GM21367 (cell line): ENCODE results near the gene POU3F2.

Experiments used
- ATAC-seq: cut with Tn5 transposase; IDR thresholded peaks from one replicate; pipeline ENCODE4 v1.9.1; 2021; ENCODE audit not compliant: unreplicated experiment

POU3F2 gene

DNA sequence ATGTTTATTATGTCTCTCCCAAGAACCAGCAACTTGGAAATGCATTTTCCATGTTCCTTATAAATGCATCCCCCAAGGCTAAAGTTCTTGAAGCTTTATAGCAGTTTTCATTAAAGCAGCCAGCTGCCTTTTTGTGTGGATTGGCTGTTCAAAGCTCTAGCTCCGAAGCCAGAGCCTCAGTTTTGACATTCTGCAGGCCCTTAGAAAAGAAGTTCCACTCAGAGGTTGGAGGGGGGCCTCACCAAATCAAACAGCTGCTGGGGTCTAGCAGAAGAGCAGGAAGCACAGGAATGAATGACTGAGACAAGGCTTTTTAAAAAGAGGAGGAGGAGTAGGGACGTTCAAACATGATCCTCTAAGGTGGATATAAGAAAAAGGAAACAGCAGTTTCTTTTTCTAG lies 4.2 kb upstream of the POU3F2 start:
- no peak for ATAC-seq

DNA sequence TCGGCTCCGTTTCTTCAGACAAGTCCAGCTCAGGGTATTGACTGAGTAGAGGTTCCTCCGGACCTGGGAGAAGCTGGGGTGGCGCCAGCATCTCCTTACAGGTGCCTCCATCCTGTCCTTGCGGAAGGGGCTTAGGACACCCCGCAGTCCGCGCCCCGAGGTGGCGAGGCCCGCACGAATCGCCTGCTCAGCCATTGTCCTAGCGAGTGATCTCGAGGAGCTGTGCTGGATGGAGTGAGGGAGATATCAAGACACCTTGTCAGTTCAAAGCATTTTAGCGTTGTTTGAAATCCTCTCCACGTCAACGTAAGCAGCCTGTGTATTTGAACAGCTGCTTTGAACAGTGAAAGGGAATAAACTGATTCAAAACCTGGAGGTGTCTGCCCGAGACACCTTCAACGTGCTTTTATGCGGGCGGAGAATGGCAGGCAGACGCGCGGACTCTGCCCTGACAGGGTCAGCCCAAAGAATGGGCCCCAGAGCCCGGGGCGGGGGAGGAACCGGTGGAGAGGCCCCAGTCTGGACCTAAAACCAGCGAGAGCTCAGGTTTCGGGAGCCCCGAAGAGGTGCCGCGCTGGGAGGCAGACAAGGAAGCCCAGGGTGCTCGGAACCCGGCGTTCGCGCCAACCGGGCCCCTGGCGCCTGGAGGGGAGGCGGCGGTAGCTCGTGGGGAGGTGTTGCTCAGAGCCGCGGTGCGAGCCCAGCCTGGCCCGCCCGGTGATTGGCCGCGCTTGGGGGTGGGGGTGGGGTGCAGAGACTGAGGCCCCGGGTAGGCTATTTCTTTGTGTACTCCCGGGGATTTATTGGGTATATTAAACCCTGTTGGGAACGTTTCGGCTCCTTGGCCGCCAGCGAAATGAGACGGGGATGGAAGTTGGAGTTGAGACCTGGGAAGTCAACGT lies 3.1 kb upstream of the POU3F2 start:
- ATAC-seq = no peak

DNA sequence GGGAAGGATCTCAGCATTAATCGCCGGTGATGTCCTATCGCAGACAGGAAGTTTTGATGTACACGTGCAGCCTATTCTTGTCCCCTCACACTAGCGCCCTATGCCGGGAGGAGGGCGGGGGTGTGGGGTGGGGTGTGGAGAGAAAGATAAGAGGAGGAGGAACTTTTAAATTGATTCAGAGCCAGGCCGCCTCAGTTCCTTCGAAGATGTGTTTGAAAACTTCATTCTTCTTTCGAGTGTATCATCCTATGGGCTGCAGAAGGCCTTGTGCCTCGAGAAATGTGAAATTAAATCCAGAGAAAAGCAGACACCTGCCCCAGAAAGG lies 2.5 kb upstream of the POU3F2 start:
- no peak for ATAC-seq

DNA sequence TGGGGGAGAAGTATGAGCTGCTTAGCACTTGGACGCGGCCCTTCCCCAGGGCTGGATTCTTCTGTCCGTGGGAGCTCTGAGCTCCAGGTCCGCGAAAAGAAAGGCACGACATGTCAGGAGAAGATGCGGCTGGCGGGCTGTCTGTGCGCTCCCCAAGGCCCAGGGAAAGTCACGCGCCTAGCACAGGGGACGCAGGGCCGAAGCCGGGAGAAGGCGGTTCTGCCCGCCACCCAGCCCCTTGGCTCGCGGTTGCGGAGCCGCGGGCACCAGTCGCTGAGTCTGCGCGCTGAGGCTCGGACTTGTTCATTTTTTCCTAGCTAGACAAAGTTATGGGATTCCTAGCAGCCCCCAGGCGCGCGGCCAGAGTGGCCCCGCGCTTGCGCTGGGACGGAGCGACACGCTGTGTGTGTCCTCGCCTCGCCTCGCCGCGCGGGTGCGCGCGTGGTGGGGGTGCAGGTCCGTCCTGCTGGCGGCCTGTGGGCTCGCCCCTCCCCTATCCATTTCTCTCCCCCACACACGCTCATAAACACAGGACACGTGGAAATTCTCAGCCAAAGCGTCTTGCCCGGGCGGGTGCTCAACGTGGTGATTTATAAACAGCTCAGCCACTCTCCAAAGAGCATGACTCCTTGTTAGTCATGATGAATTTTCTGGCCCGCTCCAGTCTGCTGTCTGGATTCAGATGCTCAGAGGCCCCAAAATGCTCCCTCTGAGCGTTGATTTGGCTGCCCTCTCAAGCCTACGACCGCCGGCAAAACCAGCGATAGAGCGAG lies 1.9 kb upstream of the POU3F2 start:
- ATAC-seq = no peak

DNA sequence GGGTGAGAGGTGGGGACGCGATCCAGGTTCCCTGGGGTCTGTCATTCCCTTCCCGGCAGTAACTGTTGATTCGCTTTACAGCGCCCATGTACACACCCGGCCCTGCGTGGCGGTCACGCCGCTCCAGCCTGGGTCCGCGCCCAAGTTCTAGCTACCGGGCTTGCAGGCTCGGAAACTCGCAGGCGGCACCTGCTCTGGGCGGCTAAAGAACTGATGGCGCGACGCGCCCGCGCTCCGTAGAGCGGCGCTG lies 1.4 kb upstream of the POU3F2 start:
- ATAC-seq = no peak

DNA sequence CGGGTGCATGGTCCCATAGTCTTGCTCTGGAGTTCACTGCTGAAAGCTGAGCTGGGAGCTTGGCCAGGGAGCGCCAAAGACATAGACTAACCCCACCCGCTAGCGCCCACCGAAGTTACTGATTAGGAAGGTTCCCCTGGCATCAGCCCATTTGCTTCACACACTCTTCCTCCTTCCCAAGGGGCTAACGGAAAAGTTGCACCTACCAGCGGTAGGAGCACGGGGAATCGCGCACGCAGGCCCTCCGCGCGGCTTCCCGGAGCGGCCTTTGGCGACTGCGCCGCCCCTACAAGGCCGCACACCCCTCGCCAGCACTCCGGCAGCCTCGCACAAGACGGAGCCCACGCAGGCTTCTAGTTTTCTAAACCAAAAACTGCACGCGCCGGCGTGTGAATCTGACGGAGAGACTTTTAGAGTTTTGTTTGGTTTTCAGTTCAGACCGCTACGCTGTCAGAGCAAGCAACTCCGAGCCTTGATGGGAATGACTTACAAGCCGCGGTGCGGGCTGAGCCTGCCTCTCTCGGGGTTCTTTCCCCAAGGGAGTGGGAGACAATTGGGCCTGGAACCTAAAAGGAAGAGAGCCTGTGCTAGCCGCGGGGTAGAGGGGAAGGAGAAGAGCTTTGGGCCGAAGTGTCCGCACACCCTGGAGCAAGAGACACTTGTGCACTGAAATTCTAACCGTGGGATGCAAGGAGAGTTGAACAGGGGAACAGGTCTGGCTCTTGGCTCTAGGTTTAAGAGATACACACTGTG lies 891 bp upstream of the POU3F2 start:
- ATAC-seq = no peak

DNA sequence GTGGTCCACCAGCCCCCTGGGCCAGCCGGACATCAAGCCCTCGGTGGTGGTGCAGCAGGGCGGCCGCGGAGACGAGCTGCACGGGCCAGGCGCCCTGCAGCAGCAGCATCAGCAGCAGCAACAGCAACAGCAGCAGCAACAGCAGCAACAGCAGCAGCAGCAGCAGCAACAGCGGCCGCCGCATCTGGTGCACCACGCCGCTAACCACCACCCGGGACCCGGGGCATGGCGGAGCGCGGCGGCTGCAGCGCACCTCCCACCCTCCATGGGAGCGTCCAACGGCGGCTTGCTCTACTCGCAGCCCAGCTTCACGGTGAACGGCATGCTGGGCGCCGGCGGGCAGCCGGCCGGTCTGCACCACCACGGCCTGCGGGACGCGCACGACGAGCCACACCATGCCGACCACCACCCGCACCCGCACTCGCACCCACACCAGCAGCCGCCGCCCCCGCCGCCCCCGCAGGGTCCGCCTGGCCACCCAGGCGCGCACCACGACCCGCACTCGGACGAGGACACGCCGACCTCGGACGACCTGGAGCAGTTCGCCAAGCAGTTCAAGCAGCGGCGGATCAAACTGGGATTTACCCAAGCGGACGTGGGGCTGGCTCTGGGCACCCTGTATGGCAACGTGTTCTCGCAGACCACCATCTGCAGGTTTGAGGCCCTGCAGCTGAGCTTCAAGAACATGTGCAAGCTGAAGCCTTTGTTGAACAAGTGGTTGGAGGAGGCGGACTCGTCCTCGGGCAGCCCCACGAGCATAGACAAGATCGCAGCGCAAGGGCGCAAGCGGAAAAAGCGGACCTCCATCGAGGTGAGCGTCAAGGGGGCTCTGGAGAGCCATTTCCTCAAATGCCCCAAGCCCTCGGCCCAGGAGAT lies 1.0 kb downstream of the POU3F2 start:
- ATAC-seq = no peak

DNA sequence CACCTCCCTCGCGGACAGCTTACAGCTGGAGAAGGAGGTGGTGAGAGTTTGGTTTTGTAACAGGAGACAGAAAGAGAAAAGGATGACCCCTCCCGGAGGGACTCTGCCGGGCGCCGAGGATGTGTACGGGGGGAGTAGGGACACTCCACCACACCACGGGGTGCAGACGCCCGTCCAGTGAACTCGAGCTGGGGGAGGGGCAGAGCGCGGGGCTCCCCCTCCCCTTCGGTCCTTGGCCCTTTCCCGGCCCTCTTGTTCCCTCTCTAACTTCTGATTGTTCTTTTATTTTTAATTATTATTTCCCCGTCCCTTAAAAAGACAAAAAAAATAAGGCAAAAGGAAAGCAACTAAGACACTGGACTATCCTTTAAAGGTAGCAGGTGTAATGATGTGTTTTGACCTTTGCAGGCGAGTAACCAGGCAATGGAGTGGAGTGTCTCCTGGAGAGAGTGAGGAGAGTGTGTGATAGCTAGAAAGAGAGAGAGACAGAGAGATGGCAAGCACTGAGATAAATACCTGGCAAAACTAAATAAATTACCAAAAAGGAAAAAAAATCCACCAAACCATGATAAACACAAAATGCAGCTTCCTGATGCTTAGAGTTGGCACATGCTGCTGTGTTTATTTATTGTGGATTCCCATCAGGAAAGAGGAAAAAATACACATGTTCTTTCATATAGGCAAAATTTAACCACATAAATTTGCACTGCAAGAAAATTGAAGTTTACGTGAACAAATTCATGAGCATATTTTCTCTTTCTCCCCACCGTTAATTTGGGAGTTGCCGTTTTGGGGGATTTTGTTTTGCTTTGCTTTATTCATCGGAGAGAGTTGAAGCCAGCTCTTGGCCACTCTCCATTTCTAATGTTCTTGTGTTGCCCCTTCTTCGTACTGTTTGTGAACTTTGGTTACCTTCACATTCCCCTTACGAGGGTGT lies 1.9 kb downstream of the POU3F2 start:
- ATAC-seq = no peak

DNA sequence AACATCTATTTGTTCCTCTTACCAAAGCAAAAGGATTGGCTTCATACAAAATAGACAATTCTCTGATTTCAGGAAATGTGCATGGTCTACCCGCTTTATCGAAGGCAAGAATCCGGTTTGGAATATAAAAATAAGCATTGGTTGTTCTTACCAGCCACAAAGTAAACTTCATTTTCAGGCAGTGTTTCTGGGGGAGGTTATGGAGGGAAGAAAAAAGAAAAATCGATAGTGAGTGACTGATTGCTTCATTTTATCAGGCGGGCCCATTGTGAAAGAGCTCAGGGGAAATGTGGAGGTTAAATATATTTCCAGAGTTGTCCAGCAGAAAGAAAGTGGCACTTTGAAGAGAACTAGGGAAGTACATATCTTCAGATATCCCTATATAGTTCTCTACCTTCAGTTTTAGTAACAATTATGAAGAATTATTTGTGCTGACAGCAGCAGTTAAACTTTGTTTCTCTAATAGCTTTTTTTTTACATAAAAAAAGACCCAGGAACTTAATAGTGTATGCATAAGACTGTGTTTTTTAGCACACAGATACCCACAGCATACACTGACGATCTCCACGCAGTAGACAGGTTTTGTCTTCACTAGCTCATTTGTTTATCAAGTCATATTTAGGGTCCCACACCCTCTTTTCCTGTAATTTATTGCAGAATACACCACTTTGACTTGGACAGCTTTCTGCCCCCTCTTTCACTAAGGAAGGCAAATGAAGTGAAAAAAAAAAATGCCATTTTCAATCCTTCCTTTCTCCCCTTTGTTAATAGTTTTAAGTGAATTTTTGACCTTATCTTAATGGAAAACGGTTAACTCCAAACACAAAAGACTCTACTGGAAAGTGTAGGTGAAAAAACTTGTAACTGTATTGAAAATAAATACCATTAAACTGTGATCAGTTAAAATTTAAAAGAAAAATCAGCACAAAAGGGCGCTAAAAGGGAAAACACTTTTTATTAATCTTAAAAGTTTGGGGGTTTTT lies 2.9 kb downstream of the POU3F2 start:
- ATAC-seq = no peak

DNA sequence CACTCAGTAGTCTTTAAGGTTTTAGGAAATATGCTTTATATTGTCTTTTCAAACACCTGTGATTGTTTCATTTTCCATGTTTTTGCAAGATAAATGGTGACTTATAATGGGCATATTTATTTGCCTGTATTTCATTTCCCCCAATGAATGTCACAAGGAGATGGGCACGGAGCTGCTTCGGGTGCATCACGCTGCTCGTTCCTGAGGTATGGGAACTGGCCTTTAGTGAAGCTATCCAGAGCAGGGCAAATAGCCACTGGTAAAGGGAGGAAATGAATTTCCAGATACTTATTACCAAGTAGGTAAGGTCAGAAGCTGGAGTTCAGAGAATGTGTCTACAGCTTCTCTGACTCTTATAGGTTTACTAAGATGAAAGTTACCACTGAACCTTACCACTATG lies 3.7 kb downstream of the POU3F2 start:
- no peak for ATAC-seq

DNA sequence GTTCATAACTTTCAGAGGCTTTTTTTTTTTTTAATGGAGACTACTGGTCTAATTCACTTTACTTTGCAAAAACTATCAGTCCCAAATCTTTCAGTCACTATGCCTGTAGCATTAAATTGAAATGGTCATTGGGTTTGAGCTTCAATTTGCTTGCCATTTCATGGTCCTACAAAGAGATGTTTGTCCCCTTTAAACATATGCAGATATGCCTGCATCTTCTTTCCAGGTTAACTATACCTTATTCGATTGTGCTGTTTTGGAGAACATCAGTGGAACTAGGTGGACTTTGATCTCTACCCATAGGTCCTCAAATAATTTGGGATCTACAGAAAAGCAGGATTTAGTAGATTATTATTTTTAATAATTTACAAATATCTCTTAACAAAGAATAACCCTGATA lies 4.6 kb downstream of the POU3F2 start:
- no peak for ATAC-seq

DNA sequence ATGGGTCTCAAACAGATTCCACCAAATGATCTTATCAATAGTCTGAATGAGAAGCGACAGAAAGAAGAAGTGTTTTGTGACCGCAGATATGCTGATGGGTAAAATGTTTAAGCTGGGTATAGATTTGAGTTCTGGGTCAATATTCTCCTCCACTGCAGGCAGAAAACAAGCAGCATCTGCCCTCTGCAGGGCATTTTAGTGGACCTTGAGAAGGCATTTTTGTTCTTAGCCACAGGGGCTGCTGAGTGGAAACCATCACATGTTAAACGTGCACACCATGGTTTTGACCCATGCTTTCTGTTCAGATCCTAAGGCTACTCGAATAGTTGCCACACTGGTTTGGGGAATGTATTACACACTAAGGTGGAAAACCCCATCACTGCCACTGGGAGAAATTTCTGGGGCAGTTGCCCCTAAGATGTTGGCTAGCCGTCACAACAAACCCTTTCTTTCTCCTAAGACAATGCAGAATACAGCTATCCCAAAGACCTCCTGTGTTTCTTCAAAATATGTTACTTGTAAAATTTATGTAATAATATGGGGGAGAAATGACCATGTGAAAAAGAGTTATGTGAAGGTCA lies 5.5 kb downstream of the POU3F2 start:
- no peak for ATAC-seq

DNA sequence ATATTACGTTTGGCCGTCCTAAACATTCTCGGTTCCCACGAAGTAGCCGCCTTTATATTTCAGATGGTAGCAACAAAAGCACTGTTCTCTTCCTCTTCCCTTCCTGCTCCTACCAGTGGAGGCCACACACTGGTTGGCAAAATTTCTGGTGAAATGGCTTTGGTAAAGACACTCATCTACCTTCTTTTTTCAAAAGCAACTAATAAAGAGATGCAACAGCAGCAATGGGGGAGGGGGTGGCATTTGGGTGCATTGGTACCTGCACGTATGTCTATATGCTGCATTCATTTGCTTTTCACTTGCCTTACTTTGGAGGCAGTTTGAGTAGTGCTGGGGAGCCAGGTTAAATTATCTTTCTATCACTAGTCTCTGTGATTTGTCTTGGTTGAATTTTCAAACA lies 6.0 kb downstream of the POU3F2 start:
- ATAC-seq = no peak

DNA sequence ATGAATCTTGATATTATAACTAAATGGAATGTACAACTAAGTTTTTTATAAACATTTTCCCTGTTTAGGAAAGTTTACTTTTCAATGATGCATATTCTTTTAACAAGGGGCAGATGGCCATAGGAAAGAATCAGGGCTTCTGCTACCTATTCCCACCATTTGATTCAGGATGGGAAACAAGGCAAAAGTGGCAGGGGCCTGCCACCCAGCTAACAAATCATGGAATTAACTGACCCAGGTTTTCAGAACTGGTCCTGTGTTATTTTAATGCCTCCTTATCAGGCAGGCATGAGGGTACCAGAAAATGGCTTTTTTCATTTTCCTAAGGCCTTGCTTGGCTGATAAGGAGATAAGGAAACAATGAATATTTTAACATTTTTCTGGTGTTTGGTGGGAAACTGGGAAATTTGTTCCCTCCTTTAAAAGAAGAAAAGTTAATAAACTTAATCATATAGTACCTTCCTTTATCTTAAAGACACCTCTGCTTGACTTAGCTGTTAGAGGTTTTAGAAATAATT lies 6.7 kb downstream of the POU3F2 start:
- ATAC-seq = no peak

DNA sequence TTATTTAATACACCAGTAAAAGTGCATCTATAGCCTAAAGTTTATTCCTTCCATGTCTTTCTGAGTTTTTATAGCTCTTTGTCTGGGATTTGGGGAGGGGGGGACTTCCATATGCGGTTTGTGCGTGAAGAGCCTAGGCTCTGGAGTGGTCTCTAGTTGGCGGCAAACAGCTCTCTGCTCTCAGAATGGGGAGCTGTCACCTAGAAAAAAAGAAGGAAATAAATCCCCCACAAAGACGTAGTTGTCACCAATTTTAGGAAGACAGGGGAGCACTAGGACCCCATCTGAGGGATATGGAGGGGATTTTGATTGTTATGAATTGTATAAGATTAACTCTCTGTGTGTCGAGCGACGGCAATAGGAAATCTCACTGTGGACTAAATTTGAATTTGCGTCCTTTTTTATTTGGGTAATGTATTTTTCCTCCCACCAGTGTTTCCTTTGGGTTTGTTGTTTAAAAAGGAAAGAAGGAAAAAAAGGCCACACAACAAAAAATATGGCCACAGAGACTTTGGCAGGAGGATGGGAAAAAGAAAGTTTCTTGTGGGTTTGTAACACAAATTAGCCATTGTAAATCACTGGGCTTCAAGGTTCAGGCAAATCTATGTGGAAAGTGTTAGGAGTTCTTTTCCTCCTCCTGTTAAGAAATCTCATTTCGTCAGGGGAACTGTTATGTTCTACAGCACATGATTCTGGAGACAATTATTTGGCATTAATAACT lies 7.4 kb downstream of the POU3F2 start:
- no peak for ATAC-seq

DNA sequence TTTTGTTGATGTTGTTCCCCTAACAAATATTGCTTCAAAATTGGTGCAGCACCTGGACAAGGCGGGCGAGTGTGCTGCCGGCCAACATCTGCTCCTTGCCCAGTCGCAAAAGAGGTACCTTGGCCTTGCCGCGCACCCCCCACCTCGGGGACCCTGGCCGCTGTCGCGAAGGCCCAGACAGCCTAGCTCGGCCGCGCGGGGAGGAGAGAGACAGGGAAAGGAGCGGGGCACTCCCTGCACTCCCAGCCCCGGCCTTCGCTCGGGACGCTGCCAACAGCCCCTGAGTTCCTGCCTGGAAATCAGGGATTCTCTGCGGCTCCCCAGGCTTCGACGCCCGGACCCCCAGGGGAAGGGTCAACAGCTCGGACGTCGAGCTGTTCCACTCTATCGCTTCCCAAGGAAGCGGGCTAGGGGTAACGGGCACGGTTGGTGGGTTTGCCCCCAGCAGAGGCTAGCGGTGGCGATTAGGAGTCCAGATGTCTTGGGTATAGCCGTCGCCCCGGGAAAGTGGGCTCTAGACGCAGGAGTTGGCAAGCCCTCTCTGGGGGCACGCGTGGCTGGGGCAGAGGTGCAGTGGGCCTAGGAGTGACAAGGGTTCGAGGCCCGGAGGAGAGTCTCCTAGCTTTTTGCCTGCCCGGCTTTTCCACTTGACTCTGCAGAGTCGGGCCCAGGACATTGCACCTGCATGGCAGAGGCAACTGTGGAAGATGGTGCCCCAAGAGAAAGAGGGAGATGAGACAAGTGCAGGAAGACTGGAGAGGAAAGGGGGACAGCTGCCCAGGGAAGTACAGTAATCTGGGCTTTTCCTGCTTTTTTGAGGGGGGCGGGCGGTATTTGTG lies 8.2 kb downstream of the POU3F2 start:
- ATAC-seq = no peak
